PC-3 (cell line): ENCODE results near the gene CLEC17A. TPM values are rescaled to one million over a fixed set of nuclear protein-coding genes. Genes with fewer than 3 reads are reported as not detected.
A peak's percentile ranks its signal among the peaks of the same experiment; 100 is the strongest.

Experiments
- ATAC-seq: fragments of 200-7000 bp; cut with Tn5 transposase; 2 replicates; pipeline ENCODE4 v1.9.1; 2020; ENCODE audit warnings: mild to moderate bottlenecking, moderate library complexity
- BruUV-seq: library from RNA; stranded (reverse); fragments of 400-500 nt; replicated peaks from 2 replicates; lab custom pipeline; 2021; lab: Mats Ljungman, UMichigan
- CTCF ChIA-PET: fragments of 300-600 bp; sonication (Branson Sonifier 250); formaldehyde crosslinking; loops from one replicate; lab custom pipeline; 2022; ENCODE audit warnings: antibody characterized with exemption; lab: Charles Lee
- POLR2A ChIA-PET: fragments of 300-600 bp; sonication (Branson Sonifier 250); formaldehyde crosslinking; loops from one replicate; lab custom pipeline; 2022; ENCODE audit warnings: antibody characterized with exemption; ENCODE audit not compliant: unreplicated experiment; lab: Charles Lee
- DNase-seq: peaks from one replicate; pipeline ENCODE4 v3.0.0-alpha.2; 2015
- H2AFZ ChIP-seq: fragments of 300-600 bp; sonication (generic); 2 replicates; pipeline ENCODE4 v1.6.0; 2016; ENCODE audit warnings: antibody characterized with exemption, low read length
- H3F3A ChIP-seq: fragments of 300-600 bp; sonication (generic); one replicate; pipeline ENCODE4 v1.6.0; 2017; ENCODE audit warnings: antibody characterized with exemption, low read length, control low read depth, mild to moderate bottlenecking; ENCODE audit not compliant: unreplicated experiment
- H3K27ac ChIP-seq: fragments of 300-600 bp; sonication (generic); 2 replicates; pipeline ENCODE4 v1.5.1; 2016; ENCODE audit warnings: mild to moderate bottlenecking, low read length
- H3K27me3 ChIP-seq: fragments of 300-600 bp; sonication (generic); 2 replicates; pipeline ENCODE4 v1.6.1; 2016; ENCODE audit warnings: low read length, mixed read lengths
- H3K36me3 ChIP-seq: fragments of 300-600 bp; sonication (generic); 2 replicates; pipeline ENCODE4 v1.6.1; 2016; ENCODE audit warnings: low read depth, mixed run types, low read length, mixed read lengths
- H3K4me1 ChIP-seq: fragments of 300-600 bp; sonication (generic); 2 replicates; pipeline ENCODE4 v1.5.1; 2016; ENCODE audit warnings: low read length; ENCODE audit not compliant: insufficient read depth
- H3K4me2 ChIP-seq: fragments of 300-600 bp; sonication (generic); 2 replicates; pipeline ENCODE4 v1.6.0; 2016; ENCODE audit warnings: low read length
- H3K4me3 ChIP-seq: fragments of 300-600 bp; sonication (generic); 2 replicates; pipeline ENCODE4 v1.5.1; 2016; ENCODE audit warnings: mild to moderate bottlenecking, low read length, mixed read lengths
- H3K79me2 ChIP-seq: fragments of 300-600 bp; sonication (generic); 2 replicates; pipeline ENCODE4 v1.6.1; 2017; ENCODE audit warnings: low read length, mixed read lengths
- H3K9ac ChIP-seq: fragments of 300-600 bp; sonication (generic); 2 replicates; pipeline ENCODE4 v1.6.0; 2016; ENCODE audit warnings: mild to moderate bottlenecking, low read length
- H3K9me2 ChIP-seq: fragments of 300-600 bp; sonication (generic); replicated peaks from 2 replicates; pipeline ENCODE4 v1.6.1; 2016; ENCODE audit warnings: mixed run types, low read length, mixed read lengths
- H3K9me3 ChIP-seq: fragments of 300-600 bp; sonication (generic); 2 replicates; pipeline ENCODE4 v1.6.1; 2016; ENCODE audit warnings: low read length, mixed read lengths
- H4K20me1 ChIP-seq: fragments of 300-600 bp; sonication (generic); 2 replicates; pipeline ENCODE4 v1.6.1; 2016; ENCODE audit warnings: low read length, mixed read lengths
- CTCF ChIP-seq: fragments of 300-600 bp; sonication (generic); conservative IDR thresholded peaks from 2 replicates; pipeline ENCODE4 v1.5.1; 2017; ENCODE audit warnings: antibody characterized with exemption, low read depth, mild to moderate bottlenecking, low read length
- EZH2 ChIP-seq: fragments of 300-600 bp; sonication (generic); IDR thresholded peaks from one replicate; pipeline ENCODE4 v1.6.1; 2017; ENCODE audit warnings: antibody characterized with exemption, mild to moderate bottlenecking, low read length; ENCODE audit not compliant: unreplicated experiment
- EZH2phosphoT487 ChIP-seq: fragments of 300-600 bp; sonication (generic); IDR thresholded peaks from 2 replicates; pipeline ENCODE4 v1.6.1; 2018; ENCODE audit warnings: mild to moderate bottlenecking, antibody characterized with exemption, low read length, borderline replicate concordance
- intact Hi-C: fragments of 100-400 bp; cut with micrococcal nuclease; formaldehyde crosslinking; loops from 2 replicates; pipeline ENCODE4 v1.9.0; 2023
- total RNA-seq: library from RNA; depleted of rRNA; stranded (reverse); fragments of >200 nt; gene quantifications from 2 replicates; pipeline ENCODE4 v1.2.3, GENCODE V29; 2014

Gene CLEC17A
- total RNA-seq, 1 experiment from 2014 or later, result not detected

- H3K79me2 ChIP-seq, result peaks cover 66% of the 10 kb centered on the region
- no peaks in the 10 kb centered on the region for H3K9me3 ChIP-seq
- no peaks in the 10 kb centered on the region for H4K20me1 ChIP-seq
- H2AFZ ChIP-seq, result no peak overlapping the region
- ATAC-seq, result no peak
- H3K9ac ChIP-seq, result no peak overlapping the region
- CTCF ChIA-PET, result no interaction called here
- H3K4me2 ChIP-seq, result no peak overlapping the region
- H3K36me3 ChIP-seq, result no peaks in the 10 kb centered on the region; the same call in 1 of the 2 replicates
- H3K27me3 ChIP-seq, result no peaks in the 10 kb centered on the region
- no peak overlapping the region for H3K4me3 ChIP-seq
- no peak for DNase-seq
- no peak for TF ChIP-seq EZH2phosphoT487
- no peak for TF ChIP-seq EZH2
- TF ChIP-seq CTCF, result no peak
- H3K27ac ChIP-seq, result no peak overlapping the region
- no peaks in the 10 kb centered on the region for H3K9me2 ChIP-seq
- H3K4me1 ChIP-seq, result peaks cover 14% of the 10 kb centered on the region
- intact Hi-C loops, result no loop called here
- no peaks in the 10 kb centered on the region for H3F3A ChIP-seq
- POLR2A ChIA-PET, result no interaction called here
- no TSS peak for BruUV-seq
Measured at GRCh38 chr19:14553042-14553938, 29.6 kb upstream of the CLEC17A start.

GRCh38 chr19:14553939-14554243, 29.0 kb upstream of the CLEC17A start:
- H3K9ac ChIP-seq, result no peak overlapping the region
- BruUV-seq, result no TSS peak
- CTCF ChIA-PET, result no interaction called here
- POLR2A ChIA-PET, result no interaction called here
- no peak overlapping the region for H2AFZ ChIP-seq
- ATAC-seq (no peak), DNase-seq (no peak)
- H3K27ac ChIP-seq, result no peak overlapping the region
- H3K79me2 ChIP-seq, result peaks cover 72% of the 10 kb centered on the region
- TF ChIP-seq CTCF (no peak), EZH2phosphoT487 (no peak), EZH2 (no peak)
- peaks cover 14% of the 10 kb centered on the region for H3K4me1 ChIP-seq
- no peaks in the 10 kb centered on the region for H3K9me2 ChIP-seq
- intact Hi-C loops, result no loop called here
- no peak overlapping the region for H3K4me2 ChIP-seq
- no peaks in the 10 kb centered on the region for H3K9me3 ChIP-seq
- H3F3A ChIP-seq, result no peaks in the 10 kb centered on the region
- no peaks in the 10 kb centered on the region; the same call in 1 of the 2 replicates for H3K36me3 ChIP-seq
- no peaks in the 10 kb centered on the region for H4K20me1 ChIP-seq
- H3K27me3 ChIP-seq, result no peaks in the 10 kb centered on the region
- no peak overlapping the region for H3K4me3 ChIP-seq

- no peak overlapping the region for H2AFZ ChIP-seq
- H3K9me2 ChIP-seq, result no peaks in the 10 kb centered on the region
- no peak overlapping the region for H3K4me2 ChIP-seq
- BruUV-seq, result no TSS peak
- ChIA-PET POLR2A (no interaction called here), CTCF (interaction anchor here (0.6 kb wide), 1 partner anchor 132 kb away, joined by 3 read pairs; no protein-coding TSS in a partner anchor)
- H3K27me3 ChIP-seq, result no peaks in the 10 kb centered on the region
- TF ChIP-seq CTCF (no peak), EZH2phosphoT487 (no peak), EZH2 (no peak)
- no peaks in the 10 kb centered on the region for H4K20me1 ChIP-seq
- no peak overlapping the region for H3K9ac ChIP-seq
- H3K36me3 ChIP-seq, result no peaks in the 10 kb centered on the region; the same call in 1 of the 2 replicates
- peaks cover 77% of the 10 kb centered on the region for H3K79me2 ChIP-seq
- peaks cover 14% of the 10 kb centered on the region for H3K4me1 ChIP-seq
- ATAC-seq (no peak), DNase-seq (peak; percentile 38)
- no peaks in the 10 kb centered on the region for H3K9me3 ChIP-seq
- no peak overlapping the region for H3K4me3 ChIP-seq
- no peak overlapping the region for H3K27ac ChIP-seq
- intact Hi-C loops, result no loop called here
- no peaks in the 10 kb centered on the region for H3F3A ChIP-seq
Measured at GRCh38 chr19:14554382-14554812, 28.5 kb upstream of the CLEC17A start.
